HCT116 (cell line): ENCODE data around the gene ERCC6. TPM values are rescaled to one million over a fixed set of nuclear protein-coding genes. Genes with fewer than 3 reads are reported as not detected.

Experiments used
- ATAC-seq: fragments of 200-7000 bp; cut with Tn5 transposase; 2 replicates; pipeline ENCODE4 v1.9.1; 2020; ENCODE audit warnings: mild to moderate bottlenecking, moderate library complexity
- BruUV-seq: library from RNA; stranded (reverse); fragments of 400-500 nt; replicated peaks from 2 replicates; lab custom pipeline; 2021; lab: Mats Ljungman, UMichigan
- CTCF ChIA-PET: fragments of 300-600 bp; sonication (Branson Sonifier 250); formaldehyde crosslinking; loops from one replicate; lab custom pipeline; 2021; ENCODE audit warnings: antibody characterized with exemption; lab: Charles Lee
- POLR2A ChIA-PET: fragments of 300-600, 350-600 bp; sonication (Branson Sonifier 250); formaldehyde crosslinking; loops from one replicate; lab custom pipeline; 2021; ENCODE audit warnings: antibody characterized with exemption; lab: Charles Lee
- RAD21 ChIA-PET, 2 experiments: fragments of 300-600 bp; sonication (Branson Sonifier 250); formaldehyde crosslinking; loops; one replicate each; lab custom pipeline; 2023; ENCODE audit warnings: low total read pairs in 2 of 2; ENCODE audit not compliant: uncharacterized antibody in 2 of 2, unreplicated experiment in 2 of 2, low non-redundant PET in 1 of 2; lab: Charles Lee
- DNase-seq: peaks from one replicate; pipeline ENCODE4 v3.0.0-alpha.2; 2010; ENCODE audit warnings: low read depth, low spot score
- H2AFZ ChIP-seq: fragments of 200-600 bp; shearing (Covaris generic), sonication (generic); 2 replicates; pipeline ENCODE4 v1.6.1; 2017; ENCODE audit warnings: low read depth, mixed run types, mixed read lengths, antibody characterized with exemption, low read length; ENCODE audit not compliant: poor library complexity, severe bottlenecking
- H3K27ac ChIP-seq: 2 replicates; pipeline ENCODE4 v1.5.1; 2012; ENCODE audit warnings: low read depth, low read length
- H3K27me3 ChIP-seq: fragments of 200-600 bp; sonication (generic); 2 replicates; pipeline ENCODE4 v1.6.1; 2016; ENCODE audit warnings: mixed run types, low read length, mixed read lengths; ENCODE audit not compliant: insufficient read depth
- H3K36me3 ChIP-seq, 2 experiments: fragments of 200-500 bp in 1 of 2; fragments of 200-600 bp in 1 of 2; sonication (Bioruptor generic) in 1 of 2; sonication (generic) in 1 of 2; 2 replicates each; pipeline versions ENCODE4 v1.5.1 to v1.6.1; 2014 to 2016; ENCODE audit warnings: low read length in 2 of 2, inconsistent platforms in 1 of 2, mixed read lengths in 1 of 2, mixed run types in 1 of 2; ENCODE audit not compliant: insufficient read depth in 2 of 2, control insufficient read depth in 1 of 2
- H3K4me1 ChIP-seq, 2 experiments: fragments of 200-600 bp in 1 of 2; sonication (generic) in 1 of 2; 2 replicates each; pipeline versions ENCODE4 v1.5.1 to v1.6.1; 2012 to 2017; ENCODE audit warnings: low read length in 2 of 2, inconsistent platforms in 1 of 2, mild to moderate bottlenecking in 1 of 2, mixed read lengths in 1 of 2, mixed run types in 1 of 2, moderate library complexity in 1 of 2; ENCODE audit not compliant: insufficient read depth in 2 of 2, control insufficient read depth in 1 of 2
- H3K4me2 ChIP-seq: fragments of 200-600 bp; sonication (generic); 2 replicates; pipeline ENCODE4 v1.6.1; 2017; ENCODE audit warnings: mixed run types, low read length, mixed read lengths
- H3K4me3 ChIP-seq, 2 experiments: fragments of 200-600 bp in 1 of 2; sonication (generic) in 1 of 2; replicated peaks in 1 of 2; 2 replicates each; pipeline ENCODE4 v1.5.1; 2011 to 2016; ENCODE audit warnings: low read length in 2 of 2, control low read depth in 1 of 2, low read depth in 1 of 2, mild to moderate bottlenecking in 1 of 2, mixed read lengths in 1 of 2, mixed run types in 1 of 2
- H3K79me2 ChIP-seq: fragments of 200-600 bp; sonication (generic); 2 replicates; pipeline ENCODE4 v1.6.1; 2017; ENCODE audit warnings: mild to moderate bottlenecking, mixed run types, low read length, moderate library complexity, mixed read lengths; ENCODE audit not compliant: insufficient read depth
- H3K9ac ChIP-seq: fragments of 200-600 bp; sonication (generic); 2 replicates; pipeline ENCODE4 v1.6.1; 2016; ENCODE audit warnings: low read length, mixed read lengths
- H3K9me2 ChIP-seq: fragments of 200-600 bp; sonication (generic), shearing (Covaris generic); 2 replicates; pipeline ENCODE4 v1.6.1; 2017; ENCODE audit warnings: mixed run types, mild to moderate bottlenecking, moderate library complexity; ENCODE audit not compliant: insufficient read depth
- H3K9me3 ChIP-seq, 2 experiments: fragments of 200-500 bp in 1 of 2; fragments of 200-600 bp in 1 of 2; sonication (Bioruptor generic) in 1 of 2; sonication (generic) in 1 of 2; 2 replicates each; pipeline ENCODE4 v1.6.1; 2014 to 2017; ENCODE audit warnings: low read length in 2 of 2, mixed read lengths in 2 of 2, inconsistent platforms in 1 of 2, low read depth in 1 of 2, mild to moderate bottlenecking in 1 of 2, mixed run types in 1 of 2, moderate library complexity in 1 of 2; ENCODE audit not compliant: control insufficient read depth in 1 of 2, insufficient read depth in 1 of 2
- H4K20me1 ChIP-seq: fragments of 200-600 bp; sonication (generic), shearing (Covaris generic); 2 replicates; pipeline ENCODE4 v1.6.1; 2017; ENCODE audit warnings: mixed run types, mild to moderate bottlenecking, moderate library complexity; ENCODE audit not compliant: insufficient read depth
- CBX3 ChIP-seq: IDR thresholded peaks from 2 replicates; pipeline ENCODE4 v1.6.1; 2012; ENCODE audit warnings: low read depth
- CEBPB ChIP-seq: IDR thresholded peaks from 2 replicates; pipeline ENCODE4 v1.6.1; 2012; ENCODE audit warnings: low read depth
- EGR1 ChIP-seq: IDR thresholded peaks from 2 replicates; pipeline ENCODE4 v1.6.1; 2012; ENCODE audit warnings: low read depth
- EZH2 ChIP-seq: fragments of 200-600 bp; sonication (generic); IDR thresholded peaks from 2 replicates; pipeline ENCODE4 v1.6.1; 2017; ENCODE audit warnings: antibody characterized with exemption, mixed run types
- EZH2phosphoT487 ChIP-seq: fragments of 200-600 bp; IDR thresholded peaks from 2 replicates; pipeline ENCODE4 v1.6.1; 2018; ENCODE audit warnings: antibody characterized with exemption, borderline replicate concordance
- POLR2A ChIP-seq: IDR thresholded peaks from 2 replicates; pipeline ENCODE4 v1.7.0; 2011; ENCODE audit warnings: borderline replicate concordance; ENCODE audit not compliant: insufficient read depth, insufficient read length; ENCODE audit errors: extremely low read depth
- RAD21 ChIP-seq: IDR thresholded peaks from 2 replicates; pipeline ENCODE4 v1.6.1; 2012; ENCODE audit warnings: low read depth, mild to moderate bottlenecking
- SIN3A ChIP-seq: IDR thresholded peaks from 2 replicates; pipeline ENCODE4 v1.6.1; 2012; ENCODE audit warnings: low read depth
- ZFX ChIP-seq: fragments of 450-650 bp; IDR thresholded peaks from 2 replicates; pipeline ENCODE4 v1.6.1; 2017
- intact Hi-C: fragments of 100-400 bp; cut with micrococcal nuclease; formaldehyde crosslinking; loops from 2 replicates; pipeline ENCODE4 v1.10.0; 2022
- total RNA-seq: library from RNA; stranded (reverse); gene quantifications from one replicate; pipeline ENCODE4 v1.2.1, GENCODE V29; 2021; ENCODE audit not compliant: unreplicated experiment
- TF ChIP-seq, protein P1 (sequence below), 3 experiments: fragments of 200-600 bp in 1 of 3; sonication (generic) in 1 of 3; IDR thresholded peaks in 2 of 3; conservative IDR thresholded peaks in 1 of 3; 2 replicates each; pipeline ENCODE4 v1.5.1; 2012 to 2017; ENCODE audit warnings: low read depth in 2 of 3, low read length in 2 of 3, antibody characterized with exemption in 1 of 3, borderline replicate concordance in 1 of 3, control low read depth in 1 of 3, mild to moderate bottlenecking in 1 of 3, mixed read lengths in 1 of 3, mixed run types in 1 of 3, moderate library complexity in 1 of 3; ENCODE audit not compliant: insufficient read depth in 1 of 3
- TF ChIP-seq, protein P2 (sequence below): IDR thresholded peaks from 2 replicates; pipeline ENCODE4 v1.6.1; 2011; ENCODE audit warnings: mild to moderate bottlenecking, low read length, moderate library complexity; ENCODE audit not compliant: insufficient replicate concordance; ENCODE audit errors: extremely low read depth

The ERCC6 gene
- total RNA-seq, 1 experiment from 2014 or later, result 16.4 TPM

DNA sequence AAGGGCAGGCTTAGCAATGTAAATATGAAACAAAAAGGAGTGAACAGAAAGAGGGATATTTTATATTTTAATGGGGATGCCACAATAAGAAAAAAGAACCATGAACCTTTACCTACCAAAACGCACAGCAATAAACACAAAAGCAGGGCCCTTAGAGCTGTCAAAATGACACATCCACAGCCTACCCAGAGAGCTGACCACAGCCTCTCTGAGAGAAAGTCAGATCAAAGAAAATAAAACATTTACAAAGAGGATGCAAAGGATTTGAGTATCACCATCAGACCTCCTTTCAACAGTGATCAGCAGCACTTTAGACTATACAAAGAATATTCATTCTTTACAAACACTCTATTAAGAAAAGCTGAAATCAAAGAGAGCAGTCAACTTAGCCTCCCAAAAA lies 52.9 kb downstream of the ERCC6 start:
- peaks cover 0 to 3% of the 10 kb centered on the region in 2 experiments; a peak in 1 of 4 replicates for H3K36me3 ChIP-seq
- no peaks in the 10 kb centered on the region for H4K20me1 ChIP-seq
- H3K27me3 ChIP-seq, result no peaks in the 10 kb centered on the region
- H2AFZ ChIP-seq, result no peak overlapping the region
- H3K4me3 ChIP-seq, result no peak overlapping the region
- BruUV-seq, result no TSS peak
- intact Hi-C loops, result no loop called here
- H3K79me2 ChIP-seq, result no peaks in the 10 kb centered on the region
- no peak overlapping the region for H3K4me2 ChIP-seq
- ChIA-PET RAD21 (no interaction called here), CTCF (no interaction called here), POLR2A (no interaction called here)
- ATAC-seq (no peak), DNase-seq (no peak)
- H3K9me2 ChIP-seq, result no peaks in the 10 kb centered on the region
- H3K4me1 ChIP-seq, result no peaks in the 10 kb centered on the region
- no peak for TF ChIP-seq RAD21
- TF ChIP-seq ZFX, result no peak
- TF ChIP-seq, protein P1, sequence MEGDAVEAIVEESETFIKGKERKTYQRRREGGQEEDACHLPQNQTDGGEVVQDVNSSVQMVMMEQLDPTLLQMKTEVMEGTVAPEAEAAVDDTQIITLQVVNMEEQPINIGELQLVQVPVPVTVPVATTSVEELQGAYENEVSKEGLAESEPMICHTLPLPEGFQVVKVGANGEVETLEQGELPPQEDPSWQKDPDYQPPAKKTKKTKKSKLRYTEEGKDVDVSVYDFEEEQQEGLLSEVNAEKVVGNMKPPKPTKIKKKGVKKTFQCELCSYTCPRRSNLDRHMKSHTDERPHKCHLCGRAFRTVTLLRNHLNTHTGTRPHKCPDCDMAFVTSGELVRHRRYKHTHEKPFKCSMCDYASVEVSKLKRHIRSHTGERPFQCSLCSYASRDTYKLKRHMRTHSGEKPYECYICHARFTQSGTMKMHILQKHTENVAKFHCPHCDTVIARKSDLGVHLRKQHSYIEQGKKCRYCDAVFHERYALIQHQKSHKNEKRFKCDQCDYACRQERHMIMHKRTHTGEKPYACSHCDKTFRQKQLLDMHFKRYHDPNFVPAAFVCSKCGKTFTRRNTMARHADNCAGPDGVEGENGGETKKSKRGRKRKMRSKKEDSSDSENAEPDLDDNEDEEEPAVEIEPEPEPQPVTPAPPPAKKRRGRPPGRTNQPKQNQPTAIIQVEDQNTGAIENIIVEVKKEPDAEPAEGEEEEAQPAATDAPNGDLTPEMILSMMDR (IDR thresholded peaks at IDR 0.05 in 2 of 3, conservative IDR thresholded peaks at IDR 0.05 in 1 of 3; ENCODE audit: borderline replicate concordance in 1 of 3, insufficient read depth in 1 of 3, low read depth in 2 of 3, low read length in 2 of 3), result no peak
- no peak for TF ChIP-seq POLR2A
- no peak for TF ChIP-seq CBX3
- no peak for TF ChIP-seq EZH2phosphoT487
- no peak for TF ChIP-seq EZH2
- TF ChIP-seq SIN3A, result no peak
- TF ChIP-seq CEBPB, result no peak
- TF ChIP-seq, protein P2, sequence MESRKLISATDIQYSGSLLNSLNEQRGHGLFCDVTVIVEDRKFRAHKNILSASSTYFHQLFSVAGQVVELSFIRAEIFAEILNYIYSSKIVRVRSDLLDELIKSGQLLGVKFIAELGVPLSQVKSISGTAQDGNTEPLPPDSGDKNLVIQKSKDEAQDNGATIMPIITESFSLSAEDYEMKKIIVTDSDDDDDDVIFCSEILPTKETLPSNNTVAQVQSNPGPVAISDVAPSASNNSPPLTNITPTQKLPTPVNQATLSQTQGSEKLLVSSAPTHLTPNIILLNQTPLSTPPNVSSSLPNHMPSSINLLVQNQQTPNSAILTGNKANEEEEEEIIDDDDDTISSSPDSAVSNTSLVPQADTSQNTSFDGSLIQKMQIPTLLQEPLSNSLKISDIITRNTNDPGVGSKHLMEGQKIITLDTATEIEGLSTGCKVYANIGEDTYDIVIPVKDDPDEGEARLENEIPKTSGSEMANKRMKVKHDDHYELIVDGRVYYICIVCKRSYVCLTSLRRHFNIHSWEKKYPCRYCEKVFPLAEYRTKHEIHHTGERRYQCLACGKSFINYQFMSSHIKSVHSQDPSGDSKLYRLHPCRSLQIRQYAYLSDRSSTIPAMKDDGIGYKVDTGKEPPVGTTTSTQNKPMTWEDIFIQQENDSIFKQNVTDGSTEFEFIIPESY, result no peak
- TF ChIP-seq EGR1, result no peak
- no peaks in the 10 kb centered on the region for H3K9me3 ChIP-seq
- no peak overlapping the region for H3K9ac ChIP-seq
- no peak overlapping the region for H3K27ac ChIP-seq
